IMR-90 (cell line): Measurements from ENCODE around the gene PBXIP1.

ENCODE experiments used
- BHLHE40 ChIP-seq: fragments of 150-350 bp; IDR thresholded peaks from 2 replicates; pipeline ENCODE4 v1.6.1; 2016; ENCODE audit warnings: mild to moderate bottlenecking, low read depth, low read length
- MAFK ChIP-seq: IDR thresholded peaks from 2 replicates; pipeline ENCODE4 v1.6.1; 2012; ENCODE audit warnings: low read depth, low read length, improper control_type of control experiment
- MAZ ChIP-seq: IDR thresholded peaks from 2 replicates; pipeline ENCODE4 v1.6.1; 2012; ENCODE audit warnings: low read depth, mild to moderate bottlenecking, low read length, improper control_type of control experiment, moderate library complexity, borderline replicate concordance
- MXI1 ChIP-seq: IDR thresholded peaks from 2 replicates; pipeline ENCODE4 v1.6.1; 2012; ENCODE audit warnings: low read depth, mild to moderate bottlenecking, low read length, moderate library complexity, borderline replicate concordance
- NFE2L2 ChIP-seq: fragments of 150-350 bp; IDR thresholded peaks from 2 replicates; pipeline ENCODE4 v1.6.1; 2016; ENCODE audit warnings: low read depth, mild to moderate bottlenecking, low read length
- POLR2A ChIP-seq: IDR thresholded peaks from 2 replicates; pipeline ENCODE4 v1.6.1; 2012; ENCODE audit warnings: mild to moderate bottlenecking, low read depth, low read length
- RAD21 ChIP-seq: IDR thresholded peaks from 2 replicates; pipeline ENCODE4 v1.6.1; 2012; ENCODE audit warnings: low read length, improper control_type of control experiment
- RCOR1 ChIP-seq: IDR thresholded peaks from 2 replicates; pipeline ENCODE4 v1.6.1; 2012; ENCODE audit warnings: mild to moderate bottlenecking, low read length, improper control_type of control experiment; ENCODE audit not compliant: insufficient replicate concordance
- RFX5 ChIP-seq: IDR thresholded peaks from 2 replicates; pipeline ENCODE4 v1.8.0; 2012; ENCODE audit warnings: low read depth, mild to moderate bottlenecking, low read length, moderate library complexity
- SMC3 ChIP-seq: fragments of 150-350 bp; IDR thresholded peaks from 2 replicates; pipeline ENCODE4 v1.6.1; 2016; ENCODE audit warnings: low read depth, mild to moderate bottlenecking, antibody characterized with exemption, low read length, moderate library complexity
- TF ChIP-seq, protein P1 (sequence below): conservative IDR thresholded peaks from 2 replicates; pipeline ENCODE4 v1.5.1; 2012; ENCODE audit warnings: mild to moderate bottlenecking, low read depth, low read length, improper control_type of control experiment
- TF ChIP-seq, protein P2 (sequence below): fragments of 150-350 bp; IDR thresholded peaks from 2 replicates; pipeline ENCODE4 v1.6.1; 2017; ENCODE audit warnings: mild to moderate bottlenecking, antibody characterized with exemption, low read length, low read depth
- TF ChIP-seq, protein P3 (sequence below): fragments of 150-350 bp; IDR thresholded peaks from 2 replicates; pipeline ENCODE4 v1.6.1; 2016; ENCODE audit warnings: low read depth, mild to moderate bottlenecking, low read length, moderate library complexity, borderline replicate concordance

DNA sequence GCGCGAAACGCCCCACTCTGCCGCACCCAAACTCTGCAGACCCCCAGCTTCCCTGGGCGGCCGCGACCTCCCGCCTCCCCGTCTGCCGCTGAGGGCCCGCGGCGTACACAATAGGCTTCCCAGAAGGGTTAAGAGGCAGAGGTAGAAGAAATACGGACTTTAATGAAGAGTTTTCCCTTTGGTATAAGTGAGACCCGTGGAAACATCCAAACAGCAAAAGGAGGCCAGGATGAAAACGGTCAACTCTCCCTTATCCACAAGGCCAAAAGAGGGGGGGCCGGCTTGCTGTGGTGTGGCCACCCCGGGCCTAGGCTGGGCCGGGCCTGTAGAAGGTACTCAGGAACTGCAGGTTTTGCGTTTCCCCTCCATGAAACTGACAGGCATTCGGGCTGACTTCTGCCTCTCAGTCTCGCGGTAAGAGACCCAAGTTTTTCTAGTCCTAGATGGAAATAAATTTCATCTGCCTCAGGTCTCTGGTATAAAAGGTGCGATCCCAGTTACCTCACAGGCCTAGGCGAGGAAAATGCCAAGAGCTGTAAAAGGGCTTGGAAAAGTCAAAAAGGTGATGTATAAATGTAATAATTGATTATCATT is 6.4 kb upstream of the PBXIP1 start:
- TF ChIP-seq, protein P1, sequence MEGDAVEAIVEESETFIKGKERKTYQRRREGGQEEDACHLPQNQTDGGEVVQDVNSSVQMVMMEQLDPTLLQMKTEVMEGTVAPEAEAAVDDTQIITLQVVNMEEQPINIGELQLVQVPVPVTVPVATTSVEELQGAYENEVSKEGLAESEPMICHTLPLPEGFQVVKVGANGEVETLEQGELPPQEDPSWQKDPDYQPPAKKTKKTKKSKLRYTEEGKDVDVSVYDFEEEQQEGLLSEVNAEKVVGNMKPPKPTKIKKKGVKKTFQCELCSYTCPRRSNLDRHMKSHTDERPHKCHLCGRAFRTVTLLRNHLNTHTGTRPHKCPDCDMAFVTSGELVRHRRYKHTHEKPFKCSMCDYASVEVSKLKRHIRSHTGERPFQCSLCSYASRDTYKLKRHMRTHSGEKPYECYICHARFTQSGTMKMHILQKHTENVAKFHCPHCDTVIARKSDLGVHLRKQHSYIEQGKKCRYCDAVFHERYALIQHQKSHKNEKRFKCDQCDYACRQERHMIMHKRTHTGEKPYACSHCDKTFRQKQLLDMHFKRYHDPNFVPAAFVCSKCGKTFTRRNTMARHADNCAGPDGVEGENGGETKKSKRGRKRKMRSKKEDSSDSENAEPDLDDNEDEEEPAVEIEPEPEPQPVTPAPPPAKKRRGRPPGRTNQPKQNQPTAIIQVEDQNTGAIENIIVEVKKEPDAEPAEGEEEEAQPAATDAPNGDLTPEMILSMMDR: no peak
- TF ChIP-seq POLR2A (no peak), RAD21 (no peak), BHLHE40 (no peak), NFE2L2 (no peak), MAZ (no peak), SMC3 (no peak), RFX5 (no peak), MAFK (no peak), RCOR1 (no peak), MXI1 (no peak)
- TF ChIP-seq, protein P2, sequence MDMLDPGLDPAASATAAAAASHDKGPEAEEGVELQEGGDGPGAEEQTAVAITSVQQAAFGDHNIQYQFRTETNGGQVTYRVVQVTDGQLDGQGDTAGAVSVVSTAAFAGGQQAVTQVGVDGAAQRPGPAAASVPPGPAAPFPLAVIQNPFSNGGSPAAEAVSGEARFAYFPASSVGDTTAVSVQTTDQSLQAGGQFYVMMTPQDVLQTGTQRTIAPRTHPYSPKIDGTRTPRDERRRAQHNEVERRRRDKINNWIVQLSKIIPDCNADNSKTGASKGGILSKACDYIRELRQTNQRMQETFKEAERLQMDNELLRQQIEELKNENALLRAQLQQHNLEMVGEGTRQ: no peak
- TF ChIP-seq, protein P3, sequence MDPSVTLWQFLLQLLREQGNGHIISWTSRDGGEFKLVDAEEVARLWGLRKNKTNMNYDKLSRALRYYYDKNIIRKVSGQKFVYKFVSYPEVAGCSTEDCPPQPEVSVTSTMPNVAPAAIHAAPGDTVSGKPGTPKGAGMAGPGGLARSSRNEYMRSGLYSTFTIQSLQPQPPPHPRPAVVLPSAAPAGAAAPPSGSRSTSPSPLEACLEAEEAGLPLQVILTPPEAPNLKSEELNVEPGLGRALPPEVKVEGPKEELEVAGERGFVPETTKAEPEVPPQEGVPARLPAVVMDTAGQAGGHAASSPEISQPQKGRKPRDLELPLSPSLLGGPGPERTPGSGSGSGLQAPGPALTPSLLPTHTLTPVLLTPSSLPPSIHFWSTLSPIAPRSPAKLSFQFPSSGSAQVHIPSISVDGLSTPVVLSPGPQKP: no peak
